ENCODE data around the gene MAP2K1. TPM values are rescaled to one million over a fixed set of nuclear protein-coding genes. Genes with fewer than 3 reads are reported as not detected.

Gene MAP2K1
- total RNA-seq, 1 donor from 2014 or later = 66.5 TPM

GRCh38 chr15:66400351-66400774 lies 13.7 kb downstream of the MAP2K1 start:
- no peak overlapping the region for H3K4me3 Mint-ChIP-seq (ENCODE audit: unreplicated experiment)
- Histone ChIP-seq H3K27ac (ENCODE audit: low read depth, low read length) (peak overlapping the region; percentile 5), H3K9me3 (ENCODE audit: insufficient read depth, low read depth, low read length) (no peaks in the 10 kb centered on the region), H3K36me3 (ENCODE audit: insufficient read depth, low read length) (no peaks in the 10 kb centered on the region), H3K4me2 (ENCODE audit: low read length) (peak overlapping the region; percentile 46), H4K20me1 (ENCODE audit: insufficient read depth, low read length) (peaks cover 79% of the 10 kb centered on the region), H3K27me3 (ENCODE audit: insufficient read depth, low read length) (no peaks in the 10 kb centered on the region), H3K4me3 (ENCODE audit: insufficient read depth, low read depth, low read length) (no peak overlapping the region), H3K9ac (ENCODE audit: low read length) (no peak overlapping the region), H3K4me1 (ENCODE audit: insufficient read depth, low read length) (peaks cover 21% of the 10 kb centered on the region), H2AFZ (ENCODE audit: low read depth, low read length) (no peak overlapping the region), H3K79me2 (ENCODE audit: insufficient read depth, low read length) (peaks cover 87% of the 10 kb centered on the region)
- no peaks in the 10 kb centered on the region for H3K27me3 Mint-ChIP-seq (ENCODE audit: low read depth, unreplicated experiment)
- TF ChIP-seq, protein P1, sequence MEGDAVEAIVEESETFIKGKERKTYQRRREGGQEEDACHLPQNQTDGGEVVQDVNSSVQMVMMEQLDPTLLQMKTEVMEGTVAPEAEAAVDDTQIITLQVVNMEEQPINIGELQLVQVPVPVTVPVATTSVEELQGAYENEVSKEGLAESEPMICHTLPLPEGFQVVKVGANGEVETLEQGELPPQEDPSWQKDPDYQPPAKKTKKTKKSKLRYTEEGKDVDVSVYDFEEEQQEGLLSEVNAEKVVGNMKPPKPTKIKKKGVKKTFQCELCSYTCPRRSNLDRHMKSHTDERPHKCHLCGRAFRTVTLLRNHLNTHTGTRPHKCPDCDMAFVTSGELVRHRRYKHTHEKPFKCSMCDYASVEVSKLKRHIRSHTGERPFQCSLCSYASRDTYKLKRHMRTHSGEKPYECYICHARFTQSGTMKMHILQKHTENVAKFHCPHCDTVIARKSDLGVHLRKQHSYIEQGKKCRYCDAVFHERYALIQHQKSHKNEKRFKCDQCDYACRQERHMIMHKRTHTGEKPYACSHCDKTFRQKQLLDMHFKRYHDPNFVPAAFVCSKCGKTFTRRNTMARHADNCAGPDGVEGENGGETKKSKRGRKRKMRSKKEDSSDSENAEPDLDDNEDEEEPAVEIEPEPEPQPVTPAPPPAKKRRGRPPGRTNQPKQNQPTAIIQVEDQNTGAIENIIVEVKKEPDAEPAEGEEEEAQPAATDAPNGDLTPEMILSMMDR (IDR thresholded peaks at IDR 0.05; ENCODE audit: insufficient read depth, low read depth, low read length) = no peak
- TF ChIP-seq EZH2 (IDR thresholded peaks at IDR 0.05; ENCODE audit: insufficient read depth, low read length) = no peak
- no peak overlapping the region for H3K27ac Mint-ChIP-seq (ENCODE audit: unreplicated experiment)
- H3K9me3 Mint-ChIP-seq (ENCODE audit: unreplicated experiment) = no peaks in the 10 kb centered on the region
- peaks cover 2% of the 10 kb centered on the region for H3K36me3 Mint-ChIP-seq (ENCODE audit: low read depth, unreplicated experiment)
- peaks cover 38% of the 10 kb centered on the region for H3K4me1 Mint-ChIP-seq (ENCODE audit: low read depth, unreplicated experiment)
- peak; percentile 27 for DNase-seq (ENCODE audit: low read depth)
- no peak for FAIRE-seq

GRCh38 chr15:66401130-66402021 lies 14.7 kb downstream of the MAP2K1 start:
- FAIRE-seq = no peak
- H3K4me2 ChIP-seq (ENCODE audit: low read length) = peak overlapping the region; percentile 9
- Mint-ChIP-seq H3K9me3 (ENCODE audit: unreplicated experiment) (no peaks in the 10 kb centered on the region), H3K27ac (ENCODE audit: unreplicated experiment) (no peak overlapping the region), H3K27me3 (ENCODE audit: low read depth, unreplicated experiment) (no peaks in the 10 kb centered on the region), H3K36me3 (ENCODE audit: low read depth, unreplicated experiment) (peaks cover 2% of the 10 kb centered on the region), H3K4me3 (ENCODE audit: unreplicated experiment) (peak overlapping the region; percentile 3), H3K4me1 (ENCODE audit: low read depth, unreplicated experiment) (peaks cover 48% of the 10 kb centered on the region)
- no peaks in the 10 kb centered on the region for H3K9me3 ChIP-seq (ENCODE audit: insufficient read depth, low read depth, low read length)
- H4K20me1 ChIP-seq (ENCODE audit: insufficient read depth, low read length) = peaks cover 83% of the 10 kb centered on the region
- peaks cover 87% of the 10 kb centered on the region for H3K79me2 ChIP-seq (ENCODE audit: insufficient read depth, low read length)
- H3K27me3 ChIP-seq (ENCODE audit: insufficient read depth, low read length) = no peaks in the 10 kb centered on the region
- H3K27ac ChIP-seq (ENCODE audit: low read depth, low read length) = no peak overlapping the region
- no peak overlapping the region for H2AFZ ChIP-seq (ENCODE audit: low read depth, low read length)
- H3K36me3 ChIP-seq (ENCODE audit: insufficient read depth, low read length) = no peaks in the 10 kb centered on the region
- H3K9ac ChIP-seq (ENCODE audit: low read length) = no peak overlapping the region
- no peak for TF ChIP-seq EZH2 (IDR thresholded peaks at IDR 0.05; ENCODE audit: insufficient read depth, low read length)
- TF ChIP-seq, protein P1 (IDR thresholded peaks at IDR 0.05; ENCODE audit: insufficient read depth, low read depth, low read length) = no peak
- no peak overlapping the region for H3K4me3 ChIP-seq (ENCODE audit: insufficient read depth, low read depth, low read length)
- H3K4me1 ChIP-seq (ENCODE audit: insufficient read depth, low read length) = peaks cover 26% of the 10 kb centered on the region
- peak; percentile 31 for DNase-seq (ENCODE audit: low read depth)
